ENCODE measurements around the gene NBAS.

The NBAS gene

DNA sequence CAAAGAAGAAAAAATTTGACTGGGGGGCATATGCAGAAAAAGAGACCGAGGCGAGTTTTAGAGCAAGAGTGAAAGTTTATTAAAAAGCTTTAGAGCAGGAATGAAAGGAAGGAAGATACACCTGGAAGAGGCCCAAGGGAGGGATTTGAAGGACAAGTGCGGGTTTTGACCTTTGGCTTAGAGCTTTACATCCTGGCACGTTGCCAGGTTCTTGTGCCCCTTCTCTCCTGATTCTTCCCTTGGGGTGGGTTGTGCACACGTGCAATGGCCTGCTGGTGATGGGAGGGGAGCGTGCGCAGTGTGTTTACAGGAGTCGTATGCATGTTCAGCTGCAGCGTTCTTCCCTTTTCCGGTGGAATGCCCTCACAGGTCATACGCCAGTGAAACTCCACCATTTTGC, 208.8 kb downstream of the NBAS start:
- TF ChIP-seq, protein P1, sequence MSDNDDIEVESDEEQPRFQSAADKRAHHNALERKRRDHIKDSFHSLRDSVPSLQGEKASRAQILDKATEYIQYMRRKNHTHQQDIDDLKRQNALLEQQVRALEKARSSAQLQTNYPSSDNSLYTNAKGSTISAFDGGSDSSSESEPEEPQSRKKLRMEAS (IDR thresholded peaks at IDR 0.05; ENCODE audit: low read depth, low read length), result no peak
- no peak for TF ChIP-seq POLR2A (IDR thresholded peaks at IDR 0.05; ENCODE audit: extremely low read depth, insufficient read length)
- TF ChIP-seq MYC (IDR thresholded peaks at IDR 0.05; ENCODE audit: low read depth, low read length), result no peak
- TF ChIP-seq, protein P2, sequence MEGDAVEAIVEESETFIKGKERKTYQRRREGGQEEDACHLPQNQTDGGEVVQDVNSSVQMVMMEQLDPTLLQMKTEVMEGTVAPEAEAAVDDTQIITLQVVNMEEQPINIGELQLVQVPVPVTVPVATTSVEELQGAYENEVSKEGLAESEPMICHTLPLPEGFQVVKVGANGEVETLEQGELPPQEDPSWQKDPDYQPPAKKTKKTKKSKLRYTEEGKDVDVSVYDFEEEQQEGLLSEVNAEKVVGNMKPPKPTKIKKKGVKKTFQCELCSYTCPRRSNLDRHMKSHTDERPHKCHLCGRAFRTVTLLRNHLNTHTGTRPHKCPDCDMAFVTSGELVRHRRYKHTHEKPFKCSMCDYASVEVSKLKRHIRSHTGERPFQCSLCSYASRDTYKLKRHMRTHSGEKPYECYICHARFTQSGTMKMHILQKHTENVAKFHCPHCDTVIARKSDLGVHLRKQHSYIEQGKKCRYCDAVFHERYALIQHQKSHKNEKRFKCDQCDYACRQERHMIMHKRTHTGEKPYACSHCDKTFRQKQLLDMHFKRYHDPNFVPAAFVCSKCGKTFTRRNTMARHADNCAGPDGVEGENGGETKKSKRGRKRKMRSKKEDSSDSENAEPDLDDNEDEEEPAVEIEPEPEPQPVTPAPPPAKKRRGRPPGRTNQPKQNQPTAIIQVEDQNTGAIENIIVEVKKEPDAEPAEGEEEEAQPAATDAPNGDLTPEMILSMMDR (IDR thresholded peaks at IDR 0.05; ENCODE audit: low read depth, low read length), result no peak
- DNase-seq (ENCODE audit: low read depth), result no peak
- H3K4me3 ChIP-seq (ENCODE audit: low read depth, low read length), result no peak overlapping the region

DNA sequence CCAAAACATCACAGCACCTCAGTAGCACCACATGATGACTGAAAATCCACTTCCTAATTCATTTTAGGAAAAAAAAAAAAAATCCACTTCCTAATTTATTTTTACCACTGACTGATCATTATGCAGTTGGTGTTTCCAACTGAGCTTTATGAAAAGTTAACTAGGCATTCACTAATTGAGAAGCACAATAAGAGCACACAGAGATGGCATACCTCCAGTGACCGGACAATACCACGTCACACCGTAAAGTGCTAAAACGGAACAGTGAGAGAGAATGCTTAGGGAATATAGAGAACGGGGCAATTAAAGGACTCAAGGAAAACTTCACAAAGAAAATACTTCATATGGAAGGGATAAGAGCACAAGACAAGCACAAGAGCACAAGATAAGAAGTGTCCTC, 212.5 kb downstream of the NBAS start:
- no peak for DNase-seq (ENCODE audit: low read depth)
- H3K4me3 ChIP-seq (ENCODE audit: low read depth, low read length), result no peak overlapping the region
- no peak for TF ChIP-seq POLR2A (IDR thresholded peaks at IDR 0.05; ENCODE audit: extremely low read depth, insufficient read length)
- TF ChIP-seq, protein P1 (IDR thresholded peaks at IDR 0.05; ENCODE audit: low read depth, low read length), result no peak
- TF ChIP-seq, protein P2 (IDR thresholded peaks at IDR 0.05; ENCODE audit: low read depth, low read length), result no peak
- no peak for TF ChIP-seq MYC (IDR thresholded peaks at IDR 0.05; ENCODE audit: low read depth, low read length)

DNA sequence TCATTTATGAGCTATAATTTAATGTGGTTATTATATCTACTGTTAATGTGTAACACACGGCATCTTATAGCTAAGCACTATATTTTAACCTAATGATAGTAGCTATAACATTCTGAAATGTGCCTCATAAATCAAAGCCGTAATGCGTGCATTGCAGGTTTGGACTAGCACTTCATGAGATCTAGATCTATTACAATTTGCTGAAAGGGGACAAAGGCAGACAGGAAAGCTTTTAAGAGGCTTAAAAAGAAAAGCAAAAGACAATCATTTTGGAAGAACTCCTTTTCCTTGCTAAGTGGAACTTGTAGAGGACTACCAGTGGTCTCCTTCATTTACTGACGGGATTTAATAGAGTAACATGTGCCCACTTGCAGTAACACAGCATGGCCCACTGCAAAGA, 213.1 kb downstream of the NBAS start:
- no peak for DNase-seq (ENCODE audit: low read depth)
- no peak overlapping the region for H3K4me3 ChIP-seq (ENCODE audit: low read depth, low read length)
- no peak for TF ChIP-seq MYC (IDR thresholded peaks at IDR 0.05; ENCODE audit: low read depth, low read length)
- TF ChIP-seq, protein P2 (IDR thresholded peaks at IDR 0.05; ENCODE audit: low read depth, low read length), result no peak
- TF ChIP-seq, protein P1 (IDR thresholded peaks at IDR 0.05; ENCODE audit: low read depth, low read length), result no peak
- no peak for TF ChIP-seq POLR2A (IDR thresholded peaks at IDR 0.05; ENCODE audit: extremely low read depth, insufficient read length)

DNA sequence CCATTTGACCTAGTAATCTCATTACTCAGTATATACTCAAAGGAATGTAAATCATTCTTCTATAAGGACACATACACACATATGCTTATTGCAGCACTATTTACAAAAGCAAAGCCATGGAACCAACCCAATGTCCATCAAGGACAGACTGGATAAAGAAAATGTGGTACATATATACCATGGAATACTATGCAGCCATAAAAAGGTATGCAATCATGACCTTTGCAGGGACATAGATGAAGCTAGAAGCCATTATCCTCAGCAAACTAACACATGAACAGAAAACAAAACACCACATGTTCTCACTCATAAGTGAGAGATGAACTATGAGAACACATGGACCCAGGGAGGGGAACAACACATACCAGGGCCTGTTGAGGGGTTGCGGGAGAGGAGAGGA, 214.5 kb downstream of the NBAS start:
- TF ChIP-seq MYC (IDR thresholded peaks at IDR 0.05; ENCODE audit: low read depth, low read length) (no peak), POLR2A (IDR thresholded peaks at IDR 0.05; ENCODE audit: extremely low read depth, insufficient read length) (no peak)
- TF ChIP-seq, protein P2 (IDR thresholded peaks at IDR 0.05; ENCODE audit: low read depth, low read length), result no peak
- TF ChIP-seq, protein P1 (IDR thresholded peaks at IDR 0.05; ENCODE audit: low read depth, low read length), result no peak

DNA sequence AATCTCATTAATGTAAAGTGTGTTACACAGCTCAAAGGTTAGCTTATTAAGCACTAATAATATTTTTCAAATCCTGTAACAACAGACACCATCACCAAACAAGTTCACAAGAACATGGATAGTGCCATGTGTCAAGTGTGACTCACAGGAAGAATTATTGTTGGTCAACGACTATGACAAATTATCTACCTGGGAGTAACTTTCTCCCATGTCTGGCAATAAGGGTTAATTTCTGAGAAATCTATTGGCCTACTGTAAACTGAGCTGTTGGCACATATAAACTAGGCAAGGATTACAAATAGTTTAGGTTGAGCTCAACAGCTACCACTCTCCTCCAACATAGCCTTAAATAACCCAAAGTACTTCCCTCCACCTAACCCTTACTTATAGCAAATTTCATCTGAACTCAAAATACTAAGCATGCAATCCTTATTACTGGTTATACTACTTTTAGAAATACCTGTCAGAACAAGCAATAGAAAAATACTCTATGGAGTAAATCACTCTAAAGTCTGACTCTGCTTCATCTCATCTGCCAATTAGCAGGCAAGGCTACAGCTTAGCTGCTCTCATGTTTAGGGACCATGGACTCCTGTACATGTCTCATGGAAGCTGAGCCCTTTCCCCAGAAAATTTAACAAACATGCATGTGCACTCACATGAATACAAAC, 223.0 kb downstream of the NBAS start:
- H3K4me3 ChIP-seq (ENCODE audit: low read depth, low read length), result no peak overlapping the region
- no peak for DNase-seq (ENCODE audit: low read depth)
- no peak for TF ChIP-seq MYC (IDR thresholded peaks at IDR 0.05; ENCODE audit: low read depth, low read length)
- TF ChIP-seq, protein P1 (IDR thresholded peaks at IDR 0.05; ENCODE audit: low read depth, low read length), result no peak
- TF ChIP-seq, protein P2 (IDR thresholded peaks at IDR 0.05; ENCODE audit: low read depth, low read length), result no peak
- TF ChIP-seq POLR2A (IDR thresholded peaks at IDR 0.05; ENCODE audit: extremely low read depth, insufficient read length), result no peak

More for the DNA sequence above, 214.5 kb downstream of the NBAS start:
- no peak overlapping the region for H3K4me3 ChIP-seq (ENCODE audit: low read depth, low read length)
- DNase-seq (ENCODE audit: low read depth), result no peak
